NCI-H2107 treated with DMSO at 0.1 percent for 48 hours (cell line): Measurements from ENCODE around the gene COA6.

Experiments used
- DNase-seq: peaks from one replicate; lab custom pipeline; 2025; ENCODE audit not compliant: unreplicated experiment; lab: John Stamatoyannopoulos, UW

Gene COA6

DNA sequence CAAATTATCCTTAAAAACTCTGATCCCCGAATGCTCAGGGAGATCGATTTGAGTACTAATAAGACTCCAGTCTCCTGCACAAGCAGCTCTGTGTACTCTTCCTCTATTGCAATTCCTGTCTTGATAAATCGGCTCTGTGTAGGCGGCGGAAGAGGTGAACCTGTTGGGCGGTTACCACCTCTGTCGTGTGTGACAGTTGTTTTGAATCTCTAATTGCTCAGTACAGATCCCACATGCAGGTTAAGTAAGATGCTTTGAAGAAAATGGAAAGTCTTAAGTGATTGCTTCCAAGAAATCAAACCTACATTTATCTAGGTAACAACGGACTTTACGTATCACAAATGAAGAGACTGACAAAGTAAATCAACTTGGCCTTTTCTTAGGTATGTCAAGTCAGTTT, 35.5 kb downstream of the COA6 start:
- DNase-seq: no peak

DNA sequence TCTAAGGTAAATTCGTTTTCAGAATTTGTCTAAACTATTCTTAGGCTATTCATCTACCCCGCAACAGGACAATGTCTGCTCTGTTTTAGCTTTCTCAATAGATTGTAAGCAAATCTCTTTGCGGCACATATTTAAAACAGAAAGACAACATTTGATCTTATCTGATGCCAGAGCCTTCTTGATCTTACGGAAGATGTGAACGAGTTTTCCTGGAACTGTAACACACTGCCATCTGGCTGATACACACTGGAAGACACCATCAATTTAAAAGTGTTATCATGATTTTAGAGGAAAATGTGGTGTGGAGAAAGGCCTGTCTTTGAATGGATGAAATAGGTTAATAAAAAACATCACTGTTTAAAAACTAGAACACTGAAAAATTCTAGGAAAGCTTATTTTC, 36.1 kb downstream of the COA6 start:
- DNase-seq: no peak

GRCh38 chr1:234412830-234413229, 39.6 kb downstream of the COA6 start:
- no peak for DNase-seq

DNA sequence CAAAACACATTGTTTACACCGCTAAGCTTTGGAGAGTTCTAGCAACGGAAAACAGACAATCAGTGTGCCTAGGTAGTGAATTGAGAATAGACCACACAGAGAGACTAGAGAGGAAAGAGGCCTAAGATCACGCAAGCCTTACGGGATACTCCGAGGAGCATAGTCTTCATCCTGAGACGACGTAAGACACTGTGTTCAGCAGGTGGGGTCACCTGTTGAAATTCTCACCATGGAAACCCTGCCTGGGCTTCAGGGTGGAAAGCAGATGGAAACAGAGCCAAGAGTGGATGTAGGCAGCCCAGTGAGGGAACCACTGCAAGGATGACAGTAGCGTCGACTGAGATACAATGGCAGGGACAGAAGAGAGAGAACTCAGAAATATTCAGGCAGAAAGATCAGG, 40.2 kb downstream of the COA6 start:
- DNase-seq: no peak

DNA sequence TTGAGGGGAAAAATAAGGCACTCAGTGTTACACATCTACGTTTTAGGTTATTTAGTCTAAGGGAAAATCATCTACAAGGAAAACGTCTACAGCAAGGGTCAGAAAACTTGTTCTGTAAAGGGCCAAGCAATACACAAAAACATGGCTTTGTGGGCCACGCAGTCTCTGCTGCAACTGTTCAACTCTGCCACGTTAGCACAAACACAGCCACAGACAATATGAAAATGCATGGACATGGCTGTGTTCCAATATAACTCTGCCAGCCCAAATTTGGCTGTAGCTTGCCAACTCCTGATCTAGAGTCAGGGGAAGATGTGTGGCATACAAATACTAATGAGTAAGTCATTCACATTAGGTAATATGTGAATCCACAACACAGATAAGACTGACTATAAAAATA, 40.7 kb downstream of the COA6 start:
- DNase-seq: no peak

DNA sequence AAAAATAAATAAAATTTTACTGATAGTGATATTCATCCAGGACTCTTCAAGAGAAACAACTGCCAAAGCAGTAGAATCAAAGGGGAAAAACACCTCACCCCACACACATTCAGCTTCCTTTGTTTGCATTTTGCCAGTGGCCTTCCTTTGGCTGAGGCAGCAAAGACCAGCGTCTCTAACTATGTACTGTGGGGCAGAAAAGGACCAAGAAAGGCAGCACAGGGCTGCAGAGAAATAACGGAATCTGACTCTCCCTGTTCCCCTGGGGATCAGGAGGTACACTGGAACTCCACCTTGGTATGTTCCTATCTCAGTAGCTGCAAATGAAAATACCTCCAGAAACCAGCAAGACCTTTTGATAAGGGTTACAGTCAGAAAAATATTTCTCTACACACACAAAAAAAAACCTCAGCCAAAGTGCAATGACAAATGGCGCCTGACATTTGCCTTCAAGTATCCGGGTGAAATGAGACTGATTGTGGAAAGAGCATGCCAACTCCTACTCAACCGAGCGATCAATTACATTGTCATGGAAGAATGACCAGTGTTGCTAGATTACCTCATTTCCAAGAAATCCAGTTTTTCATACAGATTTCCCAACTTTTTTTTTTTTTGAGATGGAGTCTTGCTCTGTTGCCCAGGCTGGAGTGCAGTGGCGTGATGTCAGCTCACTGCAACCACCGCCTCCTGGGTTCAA, 54.8 kb downstream of the COA6 start:
- DNase-seq: no peak

DNA sequence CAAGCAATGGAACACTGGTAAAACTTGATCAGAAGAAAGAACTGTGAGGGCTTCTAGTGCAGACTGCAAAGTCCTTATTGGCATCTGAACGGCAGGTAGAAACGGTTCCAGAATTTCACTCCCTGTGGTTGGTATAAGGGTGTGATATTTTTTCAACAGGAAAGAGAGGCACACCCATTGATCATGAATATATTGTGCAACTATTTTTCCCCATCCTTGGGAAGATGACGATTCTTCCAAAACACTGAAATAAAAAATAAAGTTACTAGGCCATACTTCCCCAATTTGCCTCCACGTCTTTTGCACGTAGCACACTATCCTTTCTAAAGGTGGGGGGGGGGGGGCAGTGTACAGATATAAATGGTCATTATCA, 56.2 kb downstream of the COA6 start:
- DNase-seq: no peak

GRCh38 chr1:234430691-234431090, 57.4 kb downstream of the COA6 start:
- DNase-seq: no peak

- DNase-seq: no peak
Observed at GRCh38 chr1:234431255-234431654, 58.0 kb downstream of the COA6 start.

DNA sequence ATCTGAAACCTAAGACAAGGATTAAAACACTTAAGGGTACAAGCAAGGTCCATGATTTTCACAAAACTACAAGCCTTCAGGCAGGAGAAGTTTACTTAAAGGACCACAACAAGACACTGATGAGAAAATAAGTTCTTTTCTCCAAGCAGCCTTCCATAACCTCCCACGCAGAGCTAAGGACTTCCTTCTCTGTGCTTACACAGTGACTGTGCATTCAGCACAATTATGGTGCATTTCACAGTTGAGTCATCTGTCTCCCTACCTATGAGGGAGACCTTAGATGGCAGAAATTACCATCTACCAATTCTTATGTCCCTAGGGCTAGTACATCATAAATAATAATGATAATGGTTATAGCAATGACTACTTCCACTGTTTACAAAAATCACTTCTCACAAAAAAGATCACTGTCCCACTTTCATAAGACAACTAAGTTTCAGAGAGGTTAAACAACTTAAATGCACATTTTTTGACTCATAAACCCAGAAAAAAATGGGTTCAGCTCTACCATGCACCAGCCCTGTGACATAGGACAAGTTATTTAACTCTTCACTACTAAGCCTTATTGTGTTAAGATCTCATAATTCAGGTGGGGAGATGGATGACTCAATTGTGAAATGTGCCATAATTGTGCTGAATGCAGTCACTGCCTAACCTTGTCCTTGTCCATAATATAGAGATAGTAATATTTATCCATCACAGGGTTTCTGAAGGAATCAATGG, 60.5 kb downstream of the COA6 start:
- no peak for DNase-seq
